ENCODE results near the gene SPOCK2. TPM values are rescaled to one million over a fixed set of nuclear protein-coding genes. Genes with fewer than 3 reads are reported as not detected.

Gene SPOCK2
- total RNA-seq, 1 experiment from 2014 or later = 1.8 TPM

DNA sequence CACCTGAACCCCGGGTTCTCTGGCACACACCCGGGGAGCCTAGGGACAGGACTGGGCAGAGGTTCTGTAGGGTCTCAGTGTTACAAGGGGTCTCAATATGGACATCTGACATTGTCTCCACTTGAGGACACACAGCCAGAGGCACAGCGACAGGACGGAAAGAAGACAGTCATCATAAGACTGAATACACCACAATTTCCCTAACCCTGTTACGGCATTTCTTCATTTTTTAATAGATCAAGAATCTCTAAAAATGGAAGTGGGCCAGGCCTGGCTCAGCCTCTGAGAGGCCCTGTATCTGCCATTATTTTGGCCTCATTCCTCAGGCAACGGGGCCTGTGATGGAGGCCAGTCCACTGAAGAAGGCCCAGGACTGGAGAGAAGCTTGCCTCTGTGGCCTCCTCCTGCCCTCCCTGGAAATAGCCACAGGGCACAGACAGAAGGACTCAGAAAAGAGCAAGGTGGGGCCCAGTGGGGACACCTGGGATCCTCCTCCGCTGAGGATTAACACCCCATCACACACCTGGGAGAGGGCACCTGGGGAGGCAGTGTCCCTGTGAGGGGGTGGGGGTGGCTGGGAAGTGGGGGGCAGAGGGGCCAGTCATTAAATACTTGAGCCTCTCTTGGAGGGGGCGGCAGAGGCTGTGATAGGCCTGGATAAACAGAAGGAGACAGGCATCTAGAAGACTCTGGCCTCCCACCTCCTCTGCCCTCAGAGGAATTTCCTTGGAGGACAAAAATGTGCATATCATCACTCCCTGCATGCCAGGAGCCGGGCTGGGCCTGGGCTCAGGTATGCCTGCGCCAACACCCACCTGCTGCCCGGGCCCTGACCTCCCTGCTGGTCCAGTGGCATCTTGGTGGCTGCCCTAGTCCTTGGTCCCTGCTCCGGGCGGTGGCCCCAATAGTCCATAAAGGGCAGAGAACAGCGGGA, 8.0 kb downstream of the SPOCK2 start:
- H3K9me3 Mint-ChIP-seq = no peaks in the 10 kb centered on the region
- Histone ChIP-seq H3K27ac (ENCODE audit: insufficient read length, low read depth, low read length) (no peak overlapping the region), H4K91ac (ENCODE audit: insufficient read length, low read depth, low read length) (no peak overlapping the region), H3K27me3 (ENCODE audit: insufficient read depth, low read length) (no peaks in the 10 kb centered on the region), H3K56ac (ENCODE audit: insufficient read length, low read depth, low read length) (no peak overlapping the region), H3K79me2 (ENCODE audit: insufficient read depth, low read length) (no peaks in the 10 kb centered on the region), H2BK120ac (ENCODE audit: low read depth, low read length, poor library complexity, severe bottlenecking) (no peak overlapping the region), H2AFZ (ENCODE audit: low read length) (no peak overlapping the region), H3T11ph (ENCODE audit: low read length) (no peak overlapping the region), H2BK15ac (ENCODE audit: low read depth, low read length) (no peak overlapping the region), H2AK5ac (ENCODE audit: insufficient read length, low read length) (no peak overlapping the region), H2BK12ac (ENCODE audit: insufficient read length, low read depth, low read length) (no peak overlapping the region), H3K9ac (ENCODE audit: extremely low read depth, insufficient read length, low read length) (no peak overlapping the region), H4K20me1 (ENCODE audit: control insufficient read depth, insufficient read depth, insufficient read length) (no peaks in the 10 kb centered on the region), H3K4me2 (ENCODE audit: insufficient read depth, insufficient read length, low read length) (no peak overlapping the region), H3K4me1 (ENCODE audit: insufficient read depth, low read length) (no peaks in the 10 kb centered on the region), H2BK5ac (ENCODE audit: insufficient read length, low read length) (no peak overlapping the region), H3K9me3 (ENCODE audit: control insufficient read depth, low read depth, low read length) (no peaks in the 10 kb centered on the region), H3K23me2 (ENCODE audit: insufficient read length, low read depth, low read length, poor library complexity, severe bottlenecking) (no peaks in the 10 kb centered on the region), H3K79me1 (ENCODE audit: insufficient read depth, low read depth, low read length, poor library complexity, severe bottlenecking) (no peaks in the 10 kb centered on the region), H3K23ac (ENCODE audit: insufficient read length, low read depth, low read length) (no peak overlapping the region), H4K5ac (ENCODE audit: insufficient read length, low read depth, low read length) (no peak overlapping the region), H3K14ac (ENCODE audit: insufficient read depth, low read length) (no peak overlapping the region), H3K4ac (ENCODE audit: low read depth, low read length) (no peak overlapping the region), H4K8ac (replicated peaks; ENCODE audit: insufficient read length, low read depth, low read length) (no peak overlapping the region), H2BK20ac (ENCODE audit: low read depth, low read length, poor library complexity, severe bottlenecking) (no peak overlapping the region), H3K18ac (ENCODE audit: insufficient read length, low read depth, low read length) (no peak overlapping the region)
- no peak for DNase-seq
- no peak overlapping the region; a peak in 1 of 7 replicates for H3K27ac Mint-ChIP-seq
- TF ChIP-seq, protein P1, sequence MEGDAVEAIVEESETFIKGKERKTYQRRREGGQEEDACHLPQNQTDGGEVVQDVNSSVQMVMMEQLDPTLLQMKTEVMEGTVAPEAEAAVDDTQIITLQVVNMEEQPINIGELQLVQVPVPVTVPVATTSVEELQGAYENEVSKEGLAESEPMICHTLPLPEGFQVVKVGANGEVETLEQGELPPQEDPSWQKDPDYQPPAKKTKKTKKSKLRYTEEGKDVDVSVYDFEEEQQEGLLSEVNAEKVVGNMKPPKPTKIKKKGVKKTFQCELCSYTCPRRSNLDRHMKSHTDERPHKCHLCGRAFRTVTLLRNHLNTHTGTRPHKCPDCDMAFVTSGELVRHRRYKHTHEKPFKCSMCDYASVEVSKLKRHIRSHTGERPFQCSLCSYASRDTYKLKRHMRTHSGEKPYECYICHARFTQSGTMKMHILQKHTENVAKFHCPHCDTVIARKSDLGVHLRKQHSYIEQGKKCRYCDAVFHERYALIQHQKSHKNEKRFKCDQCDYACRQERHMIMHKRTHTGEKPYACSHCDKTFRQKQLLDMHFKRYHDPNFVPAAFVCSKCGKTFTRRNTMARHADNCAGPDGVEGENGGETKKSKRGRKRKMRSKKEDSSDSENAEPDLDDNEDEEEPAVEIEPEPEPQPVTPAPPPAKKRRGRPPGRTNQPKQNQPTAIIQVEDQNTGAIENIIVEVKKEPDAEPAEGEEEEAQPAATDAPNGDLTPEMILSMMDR (conservative IDR thresholded peaks at IDR 0.05) = no peak
- H3K4me1 Mint-ChIP-seq = peaks cover 6 to 26% of the 10 kb centered on the region in 2 experiments; a peak in 3 of 4 replicates
- H3K36me3 Mint-ChIP-seq (ENCODE audit: insufficient read depth in 1 of 3, low read depth in 3 of 3) = no peaks in the 10 kb centered on the region
- WGBS (ENCODE audit: extremely low coverage, insufficient read length, low lambda C conversion rate) = no CpG with 5 or more reads among the region's 14 CpGs
- H3K27me3 Mint-ChIP-seq (ENCODE audit: low read depth) = peaks cover 10% of the 10 kb centered on the region
- no peak overlapping the region for H3K4me3 Mint-ChIP-seq
